H9 (cell line): ENCODE results near the gene NDUFS6. TPM values are rescaled to one million over a fixed set of nuclear protein-coding genes. Genes with fewer than 3 reads are reported as not detected.

Experiments
- DNase-seq: peaks from one replicate; pipeline ENCODE4 v3.0.0-alpha.2; 2017
- H2AFZ ChIP-seq: one replicate; pipeline ENCODE4 v1.6.1; 2013; ENCODE audit warnings: mild to moderate bottlenecking, low read length, control low read depth, moderate library complexity
- H2AK5ac ChIP-seq: 2 replicates; pipeline ENCODE4 v1.6.1; 2013; ENCODE audit warnings: low read length, control low read depth, mixed read lengths; ENCODE audit not compliant: insufficient read length
- H2BK120ac ChIP-seq: one replicate; pipeline ENCODE4 v1.6.1; 2013; ENCODE audit warnings: low read depth, mild to moderate bottlenecking, low read length, control low read depth, inconsistent platforms; ENCODE audit not compliant: poor library complexity, severe bottlenecking
- H2BK12ac ChIP-seq: 2 replicates; pipeline ENCODE4 v1.6.1; 2013; ENCODE audit warnings: low read length, control low read depth, mixed read lengths, low read depth; ENCODE audit not compliant: insufficient read length
- H2BK15ac ChIP-seq: 2 replicates; pipeline ENCODE4 v1.6.1; 2013; ENCODE audit warnings: low read depth, low read length, control low read depth
- H2BK20ac ChIP-seq: one replicate; pipeline ENCODE4 v1.6.1; 2013; ENCODE audit warnings: low read depth, mild to moderate bottlenecking, low read length, control low read depth, inconsistent platforms; ENCODE audit not compliant: poor library complexity, severe bottlenecking
- H2BK5ac ChIP-seq: 2 replicates; pipeline ENCODE4 v1.6.1; 2013; ENCODE audit warnings: low read length, control low read depth, mixed read lengths; ENCODE audit not compliant: insufficient read length
- H3K14ac ChIP-seq: 2 replicates; pipeline ENCODE4 v1.6.1; 2013; ENCODE audit warnings: low read length, control low read depth; ENCODE audit not compliant: insufficient read depth
- H3K18ac ChIP-seq: 2 replicates; pipeline ENCODE4 v1.6.1; 2013; ENCODE audit warnings: low read depth, mild to moderate bottlenecking, mixed read lengths, low read length, control low read depth; ENCODE audit not compliant: insufficient read length
- H3K23ac ChIP-seq: 2 replicates; pipeline ENCODE4 v1.6.1; 2013; ENCODE audit warnings: low read length, control low read depth, mixed read lengths, low read depth; ENCODE audit not compliant: insufficient read length
- H3K23me2 ChIP-seq: 2 replicates; pipeline ENCODE4 v1.6.1; 2013; ENCODE audit warnings: low read depth, mild to moderate bottlenecking, mixed read lengths, low read length, control low read depth; ENCODE audit not compliant: insufficient read length, poor library complexity, severe bottlenecking
- H3K27ac ChIP-seq: 2 replicates; pipeline ENCODE4 v1.5.1; 2013; ENCODE audit warnings: low read length, control low read depth, mixed read lengths, low read depth; ENCODE audit not compliant: insufficient read length
- H3K27me3 ChIP-seq: 2 replicates; pipeline ENCODE4 v1.6.1; 2013; ENCODE audit warnings: low read length, control low read depth, inconsistent platforms; ENCODE audit not compliant: insufficient read depth
- H3K4ac ChIP-seq: 2 replicates; pipeline ENCODE4 v1.6.1; 2013; ENCODE audit warnings: low read depth, mild to moderate bottlenecking, control low read depth, inconsistent platforms, low read length, moderate library complexity
- H3K4me1 ChIP-seq: 2 replicates; pipeline ENCODE4 v1.6.1; 2013; ENCODE audit warnings: low read length, control low read depth, inconsistent platforms; ENCODE audit not compliant: insufficient read depth
- H3K4me2 ChIP-seq: 2 replicates; pipeline ENCODE4 v1.6.1; 2013; ENCODE audit warnings: low read length, control low read depth, mixed read lengths; ENCODE audit not compliant: insufficient read length, insufficient read depth
- H3K56ac ChIP-seq: 2 replicates; pipeline ENCODE4 v1.6.1; 2013; ENCODE audit warnings: low read depth, mild to moderate bottlenecking, mixed read lengths, low read length, control low read depth; ENCODE audit not compliant: insufficient read length
- H3K79me1 ChIP-seq: 2 replicates; pipeline ENCODE4 v1.6.1; 2013; ENCODE audit warnings: low read depth, mild to moderate bottlenecking, moderate library complexity, low read length, control low read depth, inconsistent platforms; ENCODE audit not compliant: insufficient read depth, poor library complexity, severe bottlenecking
- H3K79me2 ChIP-seq: 2 replicates; pipeline ENCODE4 v1.6.1; 2013; ENCODE audit warnings: low read length, control low read depth, inconsistent platforms; ENCODE audit not compliant: insufficient read depth
- H3K9ac ChIP-seq: 2 replicates; pipeline ENCODE4 v1.6.1; 2013; ENCODE audit warnings: low read length, control low read depth, mixed read lengths; ENCODE audit not compliant: insufficient read length; ENCODE audit errors: extremely low read depth
- H3K9me3 ChIP-seq: one replicate; pipeline ENCODE4 v1.6.1; 2013; ENCODE audit warnings: low read depth, low read length, inconsistent platforms; ENCODE audit not compliant: control insufficient read depth
- H3T11ph ChIP-seq: one replicate; pipeline ENCODE4 v1.6.1; 2013; ENCODE audit warnings: mild to moderate bottlenecking, low read length, control low read depth, inconsistent platforms
- H4K20me1 ChIP-seq: one replicate; pipeline ENCODE4 v1.6.1; 2013; ENCODE audit not compliant: control insufficient read depth, insufficient read length, insufficient read depth
- H4K5ac ChIP-seq: 2 replicates; pipeline ENCODE4 v1.6.1; 2013; ENCODE audit warnings: low read depth, mild to moderate bottlenecking, mixed read lengths, low read length, control low read depth; ENCODE audit not compliant: insufficient read length
- H4K8ac ChIP-seq: replicated peaks from 2 replicates; pipeline ENCODE4 v1.6.1; 2013; ENCODE audit warnings: low read length, control low read depth, mixed read lengths, low read depth; ENCODE audit not compliant: insufficient read length
- H4K91ac ChIP-seq: 2 replicates; pipeline ENCODE4 v1.6.1; 2013; ENCODE audit warnings: low read depth, mild to moderate bottlenecking, moderate library complexity, mixed read lengths, low read length, control low read depth; ENCODE audit not compliant: insufficient read length
- H3K27ac Mint-ChIP-seq, 3 experiments: 2 replicates in 2 of 3; 3 replicates in 1 of 3; pipeline ENCODE4 v1.8.0; 2020 to 2021; ENCODE audit warnings: mixed read lengths in 3 of 3, mild to moderate bottlenecking in 1 of 3, moderate library complexity in 1 of 3
- H3K27me3 Mint-ChIP-seq: 2 replicates; pipeline ENCODE4 v1.8.0; 2021; ENCODE audit warnings: low read depth, mild to moderate bottlenecking, moderate library complexity, mixed read lengths
- H3K36me3 Mint-ChIP-seq, 3 experiments: 2 replicates in 2 of 3; 3 replicates in 1 of 3; pipeline ENCODE4 v1.8.0; 2020 to 2021; ENCODE audit warnings: low read depth in 3 of 3, mixed read lengths in 3 of 3; ENCODE audit not compliant: insufficient read depth in 1 of 3
- H3K4me1 Mint-ChIP-seq, 2 experiments: 2 replicates each; pipeline ENCODE4 v1.8.0; 2020; ENCODE audit warnings: mixed read lengths in 2 of 2
- H3K4me3 Mint-ChIP-seq, 2 experiments: 2 replicates in 1 of 2; 3 replicates in 1 of 2; pipeline ENCODE4 v1.8.0; 2020 to 2021; ENCODE audit warnings: mild to moderate bottlenecking in 2 of 2, mixed read lengths in 2 of 2, moderate library complexity in 1 of 2
- H3K9me3 Mint-ChIP-seq, 2 experiments: 2 replicates in 1 of 2; 3 replicates in 1 of 2; pipeline ENCODE4 v1.8.0; 2020; ENCODE audit warnings: mild to moderate bottlenecking in 2 of 2, mixed read lengths in 2 of 2, moderate library complexity in 1 of 2
- WGBS: extraction: QIAGEN DNeasy Blood & Tissue Kit; methylation state at CpG from one replicate; pipeline ENCODE4 v1.1.7; 2013; ENCODE audit warnings: missing lambda C conversion rate, low lambda C conversion rate, mixed read lengths; ENCODE audit not compliant: insufficient read length; ENCODE audit errors: extremely low coverage; 5-methylcytosine and 5-hydroxymethylcytosine counted together
- total RNA-seq: library from RNA; stranded (reverse); gene quantifications from 2 replicates; pipeline ENCODE4 v1.2.1, GENCODE V29; 2021
- TF ChIP-seq, protein P1 (sequence below): fragments of 200-600 bp; sonication (generic); conservative IDR thresholded peaks from 3 replicates; pipeline ENCODE4 v1.8.0; 2021; ENCODE audit warnings: antibody characterized with exemption, mild to moderate bottlenecking

NDUFS6 gene
- total RNA-seq, 1 experiment from 2014 or later, result 62.5 TPM

DNA sequence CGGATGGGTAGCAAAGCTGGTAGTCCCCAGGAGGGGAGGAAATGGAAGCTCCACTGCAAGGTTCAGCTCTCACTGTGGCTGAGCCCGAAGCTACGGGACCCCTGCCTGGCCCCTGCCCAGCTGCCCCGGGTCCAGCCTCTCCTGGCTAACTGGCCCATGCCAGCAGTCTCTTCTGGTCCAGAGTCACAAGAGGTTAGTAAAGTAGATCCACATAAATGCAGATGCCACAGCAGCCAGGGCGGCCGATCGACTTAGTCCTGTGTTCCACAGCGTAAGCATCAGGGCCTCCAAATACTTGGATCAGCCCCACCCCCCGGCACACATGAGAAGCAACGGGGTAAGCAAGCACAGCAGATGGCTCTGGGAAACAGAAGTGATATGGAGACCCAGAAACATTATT is 43.7 kb upstream of the NDUFS6 start:
- Histone ChIP-seq H2AFZ (no peak overlapping the region), H4K8ac (no peak overlapping the region), H3K23ac (no peak overlapping the region), H3K27me3 (no peaks in the 10 kb centered on the region), H3K79me1 (no peaks in the 10 kb centered on the region), H2BK15ac (no peak overlapping the region), H3K18ac (no peak overlapping the region), H3K79me2 (no peaks in the 10 kb centered on the region), H2BK20ac (no peak overlapping the region), H3K23me2 (no peaks in the 10 kb centered on the region), H3K14ac (no peak overlapping the region), H3K27ac (no peak overlapping the region), H3K4me1 (no peaks in the 10 kb centered on the region), H3K56ac (no peak overlapping the region), H3K9ac (no peak overlapping the region), H2BK5ac (no peak overlapping the region), H2BK12ac (no peak overlapping the region), H2BK120ac (no peak overlapping the region), H3K4me2 (no peak overlapping the region), H4K91ac (no peak overlapping the region), H3T11ph (no peak overlapping the region), H4K20me1 (no peaks in the 10 kb centered on the region), H3K4ac (no peak overlapping the region), H3K9me3 (no peaks in the 10 kb centered on the region), H2AK5ac (no peak overlapping the region), H4K5ac (no peak overlapping the region)
- DNase-seq, result peak; percentile 15
- Mint-ChIP-seq H3K9me3 (peaks cover 11 to 13% of the 10 kb centered on the region in 2 experiments), H3K27ac (no peak overlapping the region), H3K27me3 (peaks cover 12% of the 10 kb centered on the region), H3K36me3 (peaks cover 7 to 11% (median 10%) of the 10 kb centered on the region in 3 experiments), H3K4me1 (peaks cover 12 to 19% of the 10 kb centered on the region in 2 experiments), H3K4me3 (no peak overlapping the region)
- whole genome bisulfite sequencing, result no CpG with 5 or more reads among the region's 10 CpGs
- TF ChIP-seq, protein P1, sequence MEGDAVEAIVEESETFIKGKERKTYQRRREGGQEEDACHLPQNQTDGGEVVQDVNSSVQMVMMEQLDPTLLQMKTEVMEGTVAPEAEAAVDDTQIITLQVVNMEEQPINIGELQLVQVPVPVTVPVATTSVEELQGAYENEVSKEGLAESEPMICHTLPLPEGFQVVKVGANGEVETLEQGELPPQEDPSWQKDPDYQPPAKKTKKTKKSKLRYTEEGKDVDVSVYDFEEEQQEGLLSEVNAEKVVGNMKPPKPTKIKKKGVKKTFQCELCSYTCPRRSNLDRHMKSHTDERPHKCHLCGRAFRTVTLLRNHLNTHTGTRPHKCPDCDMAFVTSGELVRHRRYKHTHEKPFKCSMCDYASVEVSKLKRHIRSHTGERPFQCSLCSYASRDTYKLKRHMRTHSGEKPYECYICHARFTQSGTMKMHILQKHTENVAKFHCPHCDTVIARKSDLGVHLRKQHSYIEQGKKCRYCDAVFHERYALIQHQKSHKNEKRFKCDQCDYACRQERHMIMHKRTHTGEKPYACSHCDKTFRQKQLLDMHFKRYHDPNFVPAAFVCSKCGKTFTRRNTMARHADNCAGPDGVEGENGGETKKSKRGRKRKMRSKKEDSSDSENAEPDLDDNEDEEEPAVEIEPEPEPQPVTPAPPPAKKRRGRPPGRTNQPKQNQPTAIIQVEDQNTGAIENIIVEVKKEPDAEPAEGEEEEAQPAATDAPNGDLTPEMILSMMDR, result no peak
